OCI-LY3 (cell line): Measurements from ENCODE around the gene YWHAG.

Experiments
- H2AFZ ChIP-seq: fragments of 200-600, 300-600 bp; shearing (Covaris generic); 2 replicates; pipeline ENCODE4 v1.6.0; 2014; ENCODE audit warnings: antibody characterized with exemption, low read depth, low read length
- H3K27ac ChIP-seq: fragments of 200-600, 300-600 bp; sonication (generic); 2 replicates; pipeline ENCODE4 v1.5.1; 2014; ENCODE audit warnings: mild to moderate bottlenecking, low read length, moderate library complexity, mixed read lengths
- H3K27me3 ChIP-seq: fragments of 200-600, 300-600 bp; sonication (generic); 2 replicates; pipeline ENCODE4 v1.6.1; 2014; ENCODE audit warnings: low read depth, low read length, mixed read lengths
- H3K36me3 ChIP-seq: fragments of 200-600, 300-600 bp; sonication (generic); replicated peaks from 2 replicates; pipeline ENCODE3; 2014; ENCODE audit warnings: low read depth, low read length, mixed read lengths
- H3K4me1 ChIP-seq: fragments of 300-600, 200-600 bp; sonication (generic); 2 replicates; pipeline ENCODE4 v1.6.1; 2014; ENCODE audit warnings: low read length, mixed read lengths
- H3K4me2 ChIP-seq: fragments of 200-600, 300-600 bp; sonication (generic); 2 replicates; pipeline ENCODE4 v1.6.1; 2014; ENCODE audit warnings: low read length, mixed read lengths
- H3K4me3 ChIP-seq: fragments of 300-600, 200-600 bp; sonication (generic); 2 replicates; pipeline ENCODE4 v1.5.1; 2014; ENCODE audit warnings: antibody characterized with exemption, mild to moderate bottlenecking, low read length, moderate library complexity
- H3K79me2 ChIP-seq: fragments of 300-600, 200-600 bp; shearing (Covaris generic); 2 replicates; pipeline ENCODE4 v1.6.1; 2014; ENCODE audit warnings: mild to moderate bottlenecking, low read length, mixed read lengths
- H3K9ac ChIP-seq: fragments of 300-600, 200-600 bp; shearing (Covaris generic); 2 replicates; pipeline ENCODE4 v1.6.0; 2014; ENCODE audit warnings: mild to moderate bottlenecking, low read length, moderate library complexity
- H3K9me3 ChIP-seq: fragments of 200-600, 300-600 bp; shearing (Covaris generic); 2 replicates; pipeline ENCODE4 v1.6.1; 2014; ENCODE audit warnings: low read length, mixed read lengths; ENCODE audit not compliant: insufficient read depth
- H4K20me1 ChIP-seq: fragments of 200-600, 300-600 bp; sonication (generic); 2 replicates; pipeline ENCODE4 v1.6.1; 2016; ENCODE audit warnings: low read length, mixed read lengths; ENCODE audit not compliant: insufficient read depth
- EZH2phosphoT487 ChIP-seq: fragments of 200-600 bp; shearing (Covaris generic); IDR thresholded peaks from 2 replicates; pipeline ENCODE4 v1.6.1; 2018; ENCODE audit warnings: antibody characterized with exemption, mixed run types, low read depth
- TF ChIP-seq, protein P1 (sequence below): fragments of 200-600, 300-600 bp; sonication (generic); IDR thresholded peaks from 2 replicates; pipeline ENCODE4 v1.5.1; 2014; ENCODE audit warnings: antibody characterized with exemption, low read length, low read depth

YWHAG gene

DNA sequence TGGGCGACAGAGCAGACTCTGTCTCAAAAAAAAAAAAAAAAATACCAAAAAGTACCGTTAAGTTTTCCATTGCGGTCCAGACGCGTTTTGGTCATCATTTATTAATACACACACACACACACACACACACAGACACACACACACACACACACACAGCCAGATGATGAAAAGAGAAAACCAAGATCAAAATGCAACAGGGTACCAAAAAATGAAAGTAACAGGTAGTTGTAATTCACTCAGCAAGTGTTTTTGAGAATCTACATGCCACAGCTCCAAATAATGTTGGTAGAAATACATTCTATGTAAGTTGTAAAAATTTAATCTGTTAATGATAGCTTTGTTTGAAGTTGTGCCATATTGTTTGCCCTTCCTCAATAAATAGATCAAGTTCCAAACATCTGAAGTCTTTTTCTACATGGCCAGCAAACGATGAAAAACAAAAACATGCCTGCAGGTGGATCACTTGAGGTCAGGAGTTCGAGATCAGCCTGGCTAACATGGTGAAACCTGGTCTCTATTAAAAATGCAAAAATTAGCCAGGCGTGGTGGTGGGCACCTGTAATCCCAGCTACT, 9.4 kb downstream of the YWHAG start:
- Histone ChIP-seq H3K36me3 (peaks cover 72% of the 10 kb centered on the region), H3K4me1 (peaks cover 23% of the 10 kb centered on the region)

DNA sequence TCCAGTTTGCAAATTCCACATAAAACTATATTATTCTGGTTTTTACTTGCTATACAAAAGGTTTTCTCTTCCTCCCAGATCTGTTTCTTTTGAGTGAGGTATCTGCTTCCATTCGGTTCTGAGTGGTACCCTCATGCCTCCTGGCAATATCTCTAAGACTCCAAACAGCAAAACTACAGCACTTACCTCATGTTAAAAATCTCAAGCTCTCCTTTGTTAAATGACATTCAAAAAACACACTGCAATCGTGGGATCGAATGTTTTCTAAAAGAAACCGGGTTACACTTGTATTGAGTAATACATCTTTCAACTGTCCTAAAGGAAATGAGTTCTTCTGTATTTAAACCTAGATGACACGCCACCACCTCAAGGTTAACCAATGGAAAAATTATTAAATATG, 11.1 kb downstream of the YWHAG start:
- Histone ChIP-seq H3K9me3 (no peaks in the 10 kb centered on the region), H2AFZ (no peak overlapping the region), H3K4me2 (no peak overlapping the region), H3K36me3 (peaks cover 76% of the 10 kb centered on the region), H3K9ac (no peak overlapping the region), H3K4me3 (no peak overlapping the region), H4K20me1 (peaks cover 94% of the 10 kb centered on the region), H3K79me2 (peaks cover 100% of the 10 kb centered on the region), H3K4me1 (peaks cover 12% of the 10 kb centered on the region), H3K27ac (no peak overlapping the region), H3K27me3 (no peaks in the 10 kb centered on the region)
- no peak for TF ChIP-seq EZH2phosphoT487
- TF ChIP-seq, protein P1, sequence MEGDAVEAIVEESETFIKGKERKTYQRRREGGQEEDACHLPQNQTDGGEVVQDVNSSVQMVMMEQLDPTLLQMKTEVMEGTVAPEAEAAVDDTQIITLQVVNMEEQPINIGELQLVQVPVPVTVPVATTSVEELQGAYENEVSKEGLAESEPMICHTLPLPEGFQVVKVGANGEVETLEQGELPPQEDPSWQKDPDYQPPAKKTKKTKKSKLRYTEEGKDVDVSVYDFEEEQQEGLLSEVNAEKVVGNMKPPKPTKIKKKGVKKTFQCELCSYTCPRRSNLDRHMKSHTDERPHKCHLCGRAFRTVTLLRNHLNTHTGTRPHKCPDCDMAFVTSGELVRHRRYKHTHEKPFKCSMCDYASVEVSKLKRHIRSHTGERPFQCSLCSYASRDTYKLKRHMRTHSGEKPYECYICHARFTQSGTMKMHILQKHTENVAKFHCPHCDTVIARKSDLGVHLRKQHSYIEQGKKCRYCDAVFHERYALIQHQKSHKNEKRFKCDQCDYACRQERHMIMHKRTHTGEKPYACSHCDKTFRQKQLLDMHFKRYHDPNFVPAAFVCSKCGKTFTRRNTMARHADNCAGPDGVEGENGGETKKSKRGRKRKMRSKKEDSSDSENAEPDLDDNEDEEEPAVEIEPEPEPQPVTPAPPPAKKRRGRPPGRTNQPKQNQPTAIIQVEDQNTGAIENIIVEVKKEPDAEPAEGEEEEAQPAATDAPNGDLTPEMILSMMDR, result no peak

More for the DNA sequence above, 9.4 kb downstream of the YWHAG start:
- Histone ChIP-seq H3K4me2 (no peak overlapping the region), H3K4me3 (no peak overlapping the region), H2AFZ (no peak overlapping the region), H3K79me2 (peaks cover 100% of the 10 kb centered on the region), H3K27me3 (no peaks in the 10 kb centered on the region), H4K20me1 (peaks cover 94% of the 10 kb centered on the region), H3K9ac (no peak overlapping the region), H3K9me3 (no peaks in the 10 kb centered on the region), H3K27ac (no peak overlapping the region)
- TF ChIP-seq EZH2phosphoT487, result no peak
- TF ChIP-seq, protein P1, result no peak

DNA sequence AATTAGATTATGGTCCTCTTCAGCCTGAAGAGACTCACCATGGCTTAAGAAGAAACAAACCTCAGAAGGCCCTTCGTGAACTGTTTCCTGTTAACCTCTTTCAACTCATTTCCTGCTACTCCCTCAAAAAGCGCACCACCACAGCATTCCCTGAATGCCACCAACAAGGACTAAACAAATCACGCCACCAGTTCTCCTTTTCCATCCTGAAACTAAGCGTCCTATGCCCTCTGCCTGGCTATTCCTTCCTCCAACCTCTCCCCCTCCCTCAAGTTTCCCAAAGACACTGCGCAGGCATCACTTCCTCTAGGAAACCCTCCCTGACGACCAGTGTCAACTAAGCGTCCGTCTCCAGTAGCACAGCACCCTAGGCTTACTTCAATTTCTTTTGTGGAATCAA, 12.0 kb downstream of the YWHAG start:
- Histone ChIP-seq H3K27me3 (no peaks in the 10 kb centered on the region), H3K4me3 (no peak overlapping the region), H3K9ac (no peak overlapping the region), H3K27ac (no peak overlapping the region), H3K36me3 (peaks cover 79% of the 10 kb centered on the region), H4K20me1 (peaks cover 94% of the 10 kb centered on the region), H3K79me2 (peaks cover 100% of the 10 kb centered on the region), H2AFZ (no peak overlapping the region), H3K4me1 (peaks cover 2% of the 10 kb centered on the region), H3K9me3 (no peaks in the 10 kb centered on the region), H3K4me2 (no peak overlapping the region)
- TF ChIP-seq, protein P1, result no peak
- TF ChIP-seq EZH2phosphoT487, result no peak

DNA sequence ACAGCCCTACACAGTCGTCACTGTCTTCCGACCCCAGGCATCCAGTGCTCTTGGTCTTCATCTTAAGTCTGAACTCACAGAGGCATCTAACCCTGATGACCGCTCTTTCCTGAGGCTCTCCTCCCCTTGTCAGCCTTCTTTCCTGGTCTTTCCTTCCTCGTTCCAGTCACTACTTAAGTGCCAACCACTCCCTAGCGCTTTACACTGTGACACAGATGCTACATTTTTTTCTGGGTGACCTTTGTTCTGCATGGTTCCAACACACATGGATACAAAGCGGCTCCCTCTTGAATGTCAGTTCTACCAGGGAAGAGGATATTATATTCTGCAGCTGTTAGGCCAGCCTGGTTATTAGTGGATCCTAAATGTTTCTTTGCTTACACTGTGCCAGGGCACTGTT, 12.7 kb downstream of the YWHAG start:
- Histone ChIP-seq H3K9ac (no peak overlapping the region), H2AFZ (no peak overlapping the region), H3K9me3 (no peaks in the 10 kb centered on the region), H3K4me1 (no peaks in the 10 kb centered on the region), H4K20me1 (peaks cover 94% of the 10 kb centered on the region), H3K27ac (no peak overlapping the region), H3K4me3 (no peak overlapping the region), H3K36me3 (peaks cover 79% of the 10 kb centered on the region), H3K4me2 (no peak overlapping the region), H3K27me3 (no peaks in the 10 kb centered on the region), H3K79me2 (peaks cover 100% of the 10 kb centered on the region)
- TF ChIP-seq, protein P1, result no peak
- no peak for TF ChIP-seq EZH2phosphoT487
